ENCODE results near the gene PPP4R4. TPM values are rescaled to one million over a fixed set of nuclear protein-coding genes. Genes with fewer than 3 reads are reported as not detected.
"Not testable (repeated sequence)": the region's sequence is repeated elsewhere in the genome, so short reads cannot be mapped to it uniquely, and the experiment has no call there.

The PPP4R4 gene
- total RNA-seq, 1 donor from 2014 or later, result 2.7 TPM

DNA sequence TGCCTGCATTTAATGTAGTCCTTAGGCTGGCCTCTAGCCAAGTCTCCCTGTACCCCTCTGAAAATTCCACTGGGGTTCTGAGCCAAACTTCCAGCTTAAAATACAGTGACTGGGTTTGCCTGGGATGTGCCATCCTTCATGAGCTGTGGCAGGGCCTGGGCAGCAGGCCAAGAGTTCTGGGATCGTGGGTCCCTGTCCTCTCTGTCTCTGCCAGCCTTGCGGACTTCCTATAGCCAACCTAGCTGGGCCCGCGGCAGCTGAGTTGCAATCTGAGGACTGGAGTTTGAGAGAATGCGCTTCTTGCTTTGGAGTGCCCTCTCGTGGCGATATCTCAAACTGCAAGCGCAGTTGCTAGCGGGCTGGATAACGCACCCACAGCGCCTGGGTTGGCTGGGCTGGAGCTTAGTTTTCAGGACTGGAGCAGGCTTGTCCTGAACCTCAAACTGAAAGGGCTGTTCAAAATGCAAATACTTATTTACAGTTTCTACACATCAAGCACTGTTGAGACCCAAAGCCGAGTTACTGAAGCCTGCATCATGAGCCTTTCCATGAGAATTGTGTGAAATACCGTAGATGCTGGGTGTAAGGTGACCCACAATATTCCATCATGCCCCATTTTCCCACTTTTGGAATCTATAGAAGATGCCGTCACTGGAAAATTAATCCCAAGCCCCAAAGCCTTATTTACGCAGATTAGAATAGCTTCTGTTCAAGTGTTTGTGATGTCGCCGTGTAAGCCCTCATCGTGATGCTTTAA lies 37.4 kb upstream of the PPP4R4 start:
- intact Hi-C loops (cut with micrococcal nuclease), result loop anchor here (1.0 kb wide), 3 partner anchors 44 to 197 kb away; no protein-coding TSS in a partner anchor
- Mint-ChIP-seq H3K36me3 (ENCODE audit: low read depth) (no peaks in the 10 kb centered on the region), H3K27me3 (peaks cover 38% of the 10 kb centered on the region), H3K4me3 (no peak overlapping the region), H3K27ac (no peak overlapping the region), H3K4me1 (peaks cover 7% of the 10 kb centered on the region), H3K9me3 (peaks cover 6% of the 10 kb centered on the region)
- peak; percentile 96 for DNase-seq

- H3K4me3 Mint-ChIP-seq, result no peak overlapping the region
- no peak overlapping the region for H3K27ac Mint-ChIP-seq
- intact Hi-C loops (cut with micrococcal nuclease), result no loop called here
- peaks cover 3% of the 10 kb centered on the region for H3K4me1 Mint-ChIP-seq
- H3K36me3 Mint-ChIP-seq (ENCODE audit: low read depth), result no peaks in the 10 kb centered on the region
- DNase-seq, result no peak
- peaks cover 32% of the 10 kb centered on the region for H3K27me3 Mint-ChIP-seq
- H3K9me3 Mint-ChIP-seq, result peaks cover 6% of the 10 kb centered on the region
These were observed 35.9 kb upstream of the PPP4R4 start for GRCh38 chr14:94138251-94138650.

- Mint-ChIP-seq H3K9me3 (peaks cover 6% of the 10 kb centered on the region), H3K4me1 (peaks cover 3% of the 10 kb centered on the region), H3K27ac (no peak overlapping the region), H3K27me3 (peaks cover 27% of the 10 kb centered on the region), H3K36me3 (ENCODE audit: low read depth) (no peaks in the 10 kb centered on the region), H3K4me3 (no peak overlapping the region)
- intact Hi-C loops (cut with micrococcal nuclease), result no loop called here
- DNase-seq, result no peak
These were observed 35.1 kb upstream of the PPP4R4 start for GRCh38 chr14:94139006-94139405.

GRCh38 chr14:94139421-94139820 lies 34.7 kb upstream of the PPP4R4 start:
- H3K27me3 Mint-ChIP-seq, result peaks cover 24% of the 10 kb centered on the region
- no peaks in the 10 kb centered on the region for H3K36me3 Mint-ChIP-seq (ENCODE audit: low read depth)
- peaks cover 6% of the 10 kb centered on the region for H3K9me3 Mint-ChIP-seq
- no peak for DNase-seq
- peaks cover 4% of the 10 kb centered on the region for H3K4me1 Mint-ChIP-seq
- intact Hi-C loops (cut with micrococcal nuclease), result no loop called here
- H3K27ac Mint-ChIP-seq, result no peak overlapping the region
- H3K4me3 Mint-ChIP-seq, result no peak overlapping the region

DNA sequence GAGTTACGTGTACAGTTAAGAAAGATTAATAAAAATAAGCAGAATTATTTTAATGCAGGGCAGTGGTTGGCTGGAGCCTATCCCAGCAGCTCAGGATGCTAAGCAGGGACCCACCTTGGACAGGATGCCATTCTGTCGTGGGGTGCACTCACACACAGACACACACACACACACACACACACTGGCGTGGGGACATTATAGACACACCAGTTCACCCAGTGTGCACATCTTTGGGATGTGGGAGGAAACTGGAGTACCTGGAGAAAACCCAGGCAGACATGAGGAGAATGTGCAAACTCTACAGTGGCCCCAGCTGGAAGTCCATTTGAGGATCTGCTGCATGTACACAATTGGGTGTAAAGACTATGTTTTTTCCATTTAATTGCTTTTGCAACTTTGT lies 31.9 kb upstream of the PPP4R4 start:
- H3K27ac Mint-ChIP-seq, result no peak overlapping the region
- H3K27me3 Mint-ChIP-seq, result peaks cover 3% of the 10 kb centered on the region
- H3K9me3 Mint-ChIP-seq, result no peaks in the 10 kb centered on the region
- no peak overlapping the region for H3K4me3 Mint-ChIP-seq
- intact Hi-C loops (cut with micrococcal nuclease), result no loop called here
- DNase-seq, result no peak
- H3K36me3 Mint-ChIP-seq (ENCODE audit: low read depth), result no peaks in the 10 kb centered on the region
- peaks cover 10% of the 10 kb centered on the region for H3K4me1 Mint-ChIP-seq

GRCh38 chr14:94142836-94143235 lies 31.3 kb upstream of the PPP4R4 start:
- H3K36me3 Mint-ChIP-seq (ENCODE audit: low read depth), result no peaks in the 10 kb centered on the region
- H3K4me1 Mint-ChIP-seq, result peaks cover 10% of the 10 kb centered on the region
- H3K4me3 Mint-ChIP-seq, result no peak overlapping the region
- H3K27me3 Mint-ChIP-seq, result peaks cover 2% of the 10 kb centered on the region
- intact Hi-C loops (cut with micrococcal nuclease), result no loop called here
- DNase-seq, result no peak
- no peaks in the 10 kb centered on the region for H3K9me3 Mint-ChIP-seq
- no peak overlapping the region for H3K27ac Mint-ChIP-seq

- no peak for DNase-seq
- H3K36me3 Mint-ChIP-seq (ENCODE audit: low read depth), result no peaks in the 10 kb centered on the region
- peaks cover 10% of the 10 kb centered on the region for H3K4me1 Mint-ChIP-seq
- peaks cover 6% of the 10 kb centered on the region for H3K27me3 Mint-ChIP-seq
- no peaks in the 10 kb centered on the region for H3K9me3 Mint-ChIP-seq
- no peak overlapping the region for H3K4me3 Mint-ChIP-seq
- no peak overlapping the region for H3K27ac Mint-ChIP-seq
- intact Hi-C loops (cut with micrococcal nuclease), result no loop called here
These were observed 30.9 kb upstream of the PPP4R4 start for GRCh38 chr14:94143239-94143638.

- DNase-seq, result no peak
- H3K4me3 Mint-ChIP-seq, result no peak overlapping the region
- peaks cover 10% of the 10 kb centered on the region for H3K27me3 Mint-ChIP-seq
- intact Hi-C loops (cut with micrococcal nuclease), result no loop called here
- H3K36me3 Mint-ChIP-seq (ENCODE audit: low read depth), result no peaks in the 10 kb centered on the region
- no peaks in the 10 kb centered on the region for H3K9me3 Mint-ChIP-seq
- no peak overlapping the region for H3K27ac Mint-ChIP-seq
- peaks cover 10% of the 10 kb centered on the region for H3K4me1 Mint-ChIP-seq
These were observed 30.4 kb upstream of the PPP4R4 start for GRCh38 chr14:94143711-94144110.

GRCh38 chr14:94144765-94145164 lies 29.4 kb upstream of the PPP4R4 start:
- peaks cover 18% of the 10 kb centered on the region for H3K27me3 Mint-ChIP-seq
- H3K27ac Mint-ChIP-seq, result peak overlapping the region; percentile 56
- H3K4me1 Mint-ChIP-seq, result peaks cover 10% of the 10 kb centered on the region
- no peak overlapping the region for H3K4me3 Mint-ChIP-seq
- intact Hi-C loops (cut with micrococcal nuclease), result no loop called here
- H3K9me3 Mint-ChIP-seq, result no peaks in the 10 kb centered on the region
- H3K36me3 Mint-ChIP-seq (ENCODE audit: low read depth), result no peaks in the 10 kb centered on the region
- DNase-seq, result no peak

- no peak overlapping the region for H3K27ac Mint-ChIP-seq
- H3K4me1 Mint-ChIP-seq, result peaks cover 10% of the 10 kb centered on the region
These were observed 28.1 kb upstream of the PPP4R4 start for GRCh38 chr14:94145902-94146527.

GRCh38 chr14:94152676-94153075 lies 21.4 kb upstream of the PPP4R4 start:
- DNase-seq, result no peak
- no peaks in the 10 kb centered on the region for H3K36me3 Mint-ChIP-seq (ENCODE audit: low read depth)
- H3K4me3 Mint-ChIP-seq, result no peak overlapping the region
- intact Hi-C loops (cut with micrococcal nuclease), result no loop called here
- no peaks in the 10 kb centered on the region for H3K9me3 Mint-ChIP-seq
- H3K27ac Mint-ChIP-seq, result no peak overlapping the region
- H3K27me3 Mint-ChIP-seq, result peaks cover 31% of the 10 kb centered on the region
- peaks cover 4% of the 10 kb centered on the region for H3K4me1 Mint-ChIP-seq

More at GRCh38 chr14:94145902-94146527, 28.1 kb upstream of the PPP4R4 start:
- Mint-ChIP-seq H3K36me3 (ENCODE audit: low read depth) (no peaks in the 10 kb centered on the region), H3K4me3 (no peak overlapping the region), H3K27me3 (peaks cover 24% of the 10 kb centered on the region), H3K9me3 (no peaks in the 10 kb centered on the region)
- intact Hi-C loops (cut with micrococcal nuclease), result no loop called here
- DNase-seq, result no peak

- H3K27ac Mint-ChIP-seq, result no peak overlapping the region
- H3K9me3 Mint-ChIP-seq, result no peaks in the 10 kb centered on the region
- intact Hi-C loops (cut with micrococcal nuclease), result no loop called here
- H3K27me3 Mint-ChIP-seq, result peaks cover 21% of the 10 kb centered on the region
- no peak overlapping the region for H3K4me3 Mint-ChIP-seq
- peaks cover 15% of the 10 kb centered on the region for H3K4me1 Mint-ChIP-seq
- DNase-seq, result no peak
- H3K36me3 Mint-ChIP-seq (ENCODE audit: low read depth), result no peaks in the 10 kb centered on the region
These were observed 20.3 kb upstream of the PPP4R4 start for GRCh38 chr14:94153750-94154342.

DNA sequence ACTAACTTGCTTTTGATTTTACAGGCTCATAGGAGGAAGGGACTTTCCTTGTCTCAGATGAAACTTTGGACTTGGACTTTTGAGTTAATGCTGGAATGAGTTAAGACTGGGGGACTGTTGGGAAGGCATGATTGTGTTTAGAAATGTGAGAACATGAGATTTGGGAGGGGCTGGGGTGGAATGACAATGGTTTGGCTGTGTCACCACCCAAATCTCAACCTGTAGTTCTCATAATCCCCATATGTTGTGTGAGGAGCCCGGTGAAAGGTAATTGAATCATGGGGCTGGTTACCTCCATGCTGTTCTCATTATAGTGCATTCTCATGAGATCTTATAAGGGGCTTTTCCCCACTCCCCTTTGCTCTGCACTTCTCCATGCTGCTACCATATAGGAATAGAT lies 18.0 kb upstream of the PPP4R4 start:
- H3K9me3 Mint-ChIP-seq; intact Hi-C loops (cut with micrococcal nuclease); H3K27me3 Mint-ChIP-seq; H3K4me3 Mint-ChIP-seq; H3K36me3 Mint-ChIP-seq (ENCODE audit: low read depth); DNase-seq; H3K27ac Mint-ChIP-seq: not testable (repeated sequence)
- peaks cover 24% of the 10 kb centered on the region for H3K4me1 Mint-ChIP-seq

DNA sequence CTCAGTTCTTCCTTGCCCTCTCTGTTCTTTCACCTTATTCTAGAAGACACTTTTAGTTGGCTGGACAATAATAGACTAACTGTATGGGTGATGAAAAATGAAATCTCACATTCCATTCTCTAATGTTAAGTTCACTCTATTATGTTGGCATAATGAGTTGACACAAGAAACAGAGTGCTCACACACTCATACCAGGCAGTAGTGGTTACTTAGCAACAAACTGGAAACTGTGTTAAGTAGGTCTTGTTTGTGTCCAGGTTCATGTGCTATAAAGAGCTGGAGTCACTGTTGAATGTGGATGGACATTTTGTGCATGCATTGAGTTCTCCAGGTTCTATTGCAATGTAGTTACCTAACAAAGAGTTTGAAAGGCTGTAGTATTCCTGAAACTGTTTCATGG lies 16.9 kb upstream of the PPP4R4 start:
- H3K27ac Mint-ChIP-seq, result no peak overlapping the region
- intact Hi-C loops (cut with micrococcal nuclease), result no loop called here
- H3K27me3 Mint-ChIP-seq, result peaks cover 7% of the 10 kb centered on the region
- H3K4me1 Mint-ChIP-seq, result peaks cover 30% of the 10 kb centered on the region
- H3K36me3 Mint-ChIP-seq (ENCODE audit: low read depth), result no peaks in the 10 kb centered on the region
- DNase-seq, result no peak
- no peaks in the 10 kb centered on the region for H3K9me3 Mint-ChIP-seq
- H3K4me3 Mint-ChIP-seq, result no peak overlapping the region
